Inflammatory macrophage treated with lipopolysaccharide for 1 hour (primary cell): ENCODE results near the gene TRAF2.

Source experiments
- DNase-seq, 2 donors: peaks; one replicate each; pipeline ENCODE4 v3.0.0-alpha.2; 2020 to 2022

Gene TRAF2

GRCh38 chr9:136886610-136887597 lies 588 bp downstream of the TRAF2 start:
- DNase-seq: no peak

- no peak for DNase-seq
Observed at GRCh38 chr9:136888454-136888853, 2.1 kb downstream of the TRAF2 start.

GRCh38 chr9:136889858-136890257 lies 3.5 kb downstream of the TRAF2 start:
- DNase-seq: no peak

GRCh38 chr9:136890661-136891060 lies 4.3 kb downstream of the TRAF2 start:
- no peak for DNase-seq

- no peak for DNase-seq
Observed at GRCh38 chr9:136896027-136896426, 9.7 kb downstream of the TRAF2 start.

- no peak for DNase-seq
Observed at GRCh38 chr9:136898483-136899100, 12.3 kb downstream of the TRAF2 start.

GRCh38 chr9:136899196-136899595 lies 12.9 kb downstream of the TRAF2 start:
- no peak for DNase-seq

- no peak for DNase-seq
Observed at GRCh38 chr9:136900556-136900955, 14.2 kb downstream of the TRAF2 start.

- DNase-seq: no peak
Observed at GRCh38 chr9:136900988-136901515, 14.7 kb downstream of the TRAF2 start.

GRCh38 chr9:136901516-136902258 lies 15.4 kb downstream of the TRAF2 start:
- DNase-seq: peak in 1 of 2 donors; percentile 46

- DNase-seq: peak; percentile 16 to 70
Observed at GRCh38 chr9:136902259-136902821, 16.0 kb downstream of the TRAF2 start.

- DNase-seq: no peak
Observed at GRCh38 chr9:136903041-136903554, 16.8 kb downstream of the TRAF2 start.

- peak in 1 of 2 donors; percentile 62 for DNase-seq
Observed at GRCh38 chr9:136906266-136906665, 19.9 kb downstream of the TRAF2 start.

GRCh38 chr9:136907011-136907914 lies 20.9 kb downstream of the TRAF2 start:
- DNase-seq: no peak

- no peak for DNase-seq
Observed at GRCh38 chr9:136910197-136910900, 24.0 kb downstream of the TRAF2 start.

- no peak for DNase-seq
Observed at GRCh38 chr9:136910901-136911245, 24.6 kb downstream of the TRAF2 start.

- no peak for DNase-seq
Observed at GRCh38 chr9:136913701-136914438, 27.6 kb downstream of the TRAF2 start.

- DNase-seq: no peak
Observed at GRCh38 chr9:136915632-136916329, 29.5 kb downstream of the TRAF2 start.
